SU-DHL-6 (cell line): ENCODE measurements around the gene SCLT1.

Source experiments
- CTCF ChIP-seq: fragments of 200-600 bp; sonication (generic); IDR thresholded peaks from one replicate; pipeline ENCODE4 v1.5.1; 2017; ENCODE audit warnings: antibody characterized with exemption, mild to moderate bottlenecking, low read length, moderate library complexity; ENCODE audit not compliant: insufficient read depth, poor library complexity, severe bottlenecking
- EZH2phosphoT487 ChIP-seq: fragments of 200-600 bp; sonication (generic), shearing (Covaris generic); conservative IDR thresholded peaks from 2 replicates; pipeline ENCODE4 v1.6.1; 2018; ENCODE audit warnings: mild to moderate bottlenecking, antibody characterized with exemption, low read length, moderate library complexity, mixed read lengths

- TF ChIP-seq CTCF = no peak
- TF ChIP-seq EZH2phosphoT487 = no peak
These were observed 13.2 kb downstream of the SCLT1 start for GRCh38 chr4:129080129-129080528.
